NCI-H2107 treated with DMSO at 0.1 percent for 48 hours (cell line): ENCODE results near the gene WBP1L.
"Not testable (repeated sequence)": the region's sequence is repeated elsewhere in the genome, so short reads cannot be mapped to it uniquely, and the experiment has no call there.

ENCODE experiments used
- DNase-seq: peaks from one replicate; lab custom pipeline; 2025; ENCODE audit not compliant: unreplicated experiment; lab: John Stamatoyannopoulos, UW

Gene WBP1L

GRCh38 chr10:102758240-102758932 lies 14.6 kb downstream of the WBP1L start:
- DNase-seq: no peak

- not testable (repeated sequence) for DNase-seq
Measured at GRCh38 chr10:102758933-102759262, 15.2 kb downstream of the WBP1L start.

GRCh38 chr10:102759497-102760210 lies 15.9 kb downstream of the WBP1L start:
- DNase-seq: no peak

- no peak for DNase-seq
Measured at GRCh38 chr10:102761981-102762380, 18.2 kb downstream of the WBP1L start.

GRCh38 chr10:102762401-102763015 lies 18.8 kb downstream of the WBP1L start:
- DNase-seq: no peak

- no peak for DNase-seq
Measured at GRCh38 chr10:102763037-102763607, 19.4 kb downstream of the WBP1L start.

- no peak for DNase-seq
Measured at GRCh38 chr10:102764470-102765161, 20.9 kb downstream of the WBP1L start.

GRCh38 chr10:102765336-102765735 lies 21.6 kb downstream of the WBP1L start:
- no peak for DNase-seq

GRCh38 chr10:102767428-102768160 lies 23.8 kb downstream of the WBP1L start:
- no peak for DNase-seq

GRCh38 chr10:102769375-102770107 lies 25.8 kb downstream of the WBP1L start:
- no peak for DNase-seq

- DNase-seq: no peak
Measured at GRCh38 chr10:102770108-102770482, 26.3 kb downstream of the WBP1L start.

GRCh38 chr10:102770792-102771191 lies 27.0 kb downstream of the WBP1L start:
- no peak for DNase-seq

GRCh38 chr10:102773320-102773719 lies 29.6 kb downstream of the WBP1L start:
- no peak for DNase-seq

GRCh38 chr10:102773986-102774385 lies 30.2 kb downstream of the WBP1L start:
- DNase-seq: no peak

- no peak for DNase-seq
Measured at GRCh38 chr10:102775201-102775934, 31.6 kb downstream of the WBP1L start.

GRCh38 chr10:102775935-102776669 lies 32.4 kb downstream of the WBP1L start:
- DNase-seq: no peak

- DNase-seq: no peak
Measured at GRCh38 chr10:102776779-102777456, 33.2 kb downstream of the WBP1L start.
